Subcutaneous adipose tissue (tissue), 4 donors: ENCODE data around the gene GABRQ. TPM values are rescaled to one million over a fixed set of nuclear protein-coding genes. Genes with fewer than 3 reads are reported as not detected.

ENCODE experiments used
- CTCF ChIP-seq: fragments of 450-650 bp; IDR thresholded peaks from one replicate; pipeline ENCODE4 v1.5.1; 2016; ENCODE audit warnings: low read depth, mild to moderate bottlenecking, control low read depth, antibody characterized with exemption, moderate library complexity
- total RNA-seq, 4 donors: library from RNA; depleted of rRNA; stranded (reverse); fragments of >200 nt; gene quantifications; one replicate each; pipeline ENCODE4 v1.1.0, GENCODE V29; 2016

Gene GABRQ
- total RNA-seq, 4 donors from 2014 or later, result not detected

DNA sequence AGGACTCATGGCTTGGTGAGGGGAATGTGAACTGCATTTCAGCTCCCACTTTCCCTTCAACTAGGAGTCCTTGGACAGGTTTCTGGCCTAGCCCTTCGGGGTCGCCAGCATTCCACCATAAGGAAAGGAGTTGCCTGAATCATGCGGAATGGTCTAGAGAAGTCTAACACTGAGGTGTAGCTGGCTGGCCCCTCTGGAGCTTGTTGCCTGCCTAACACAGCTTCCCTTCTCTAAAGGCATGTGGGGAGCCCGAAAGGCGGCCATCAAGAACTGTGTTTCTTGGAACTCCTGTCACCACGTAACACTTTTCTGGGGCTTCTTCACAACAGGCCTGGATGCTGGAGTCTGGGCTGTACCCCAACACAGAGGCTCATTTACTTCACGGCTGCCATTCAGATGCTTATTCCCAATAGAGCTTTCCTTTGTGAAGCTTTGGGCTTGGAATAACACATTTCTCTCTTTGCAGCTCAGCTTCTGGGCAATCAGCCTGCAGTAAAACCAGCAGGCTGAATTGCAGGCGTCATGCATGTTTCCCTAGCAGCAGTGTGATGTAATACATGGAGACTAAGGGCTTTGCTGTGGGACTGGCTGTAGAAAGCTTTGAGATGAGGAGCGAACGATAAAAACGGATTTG is 5.4 kb downstream of the GABRQ start:
- no peak for TF ChIP-seq CTCF

DNA sequence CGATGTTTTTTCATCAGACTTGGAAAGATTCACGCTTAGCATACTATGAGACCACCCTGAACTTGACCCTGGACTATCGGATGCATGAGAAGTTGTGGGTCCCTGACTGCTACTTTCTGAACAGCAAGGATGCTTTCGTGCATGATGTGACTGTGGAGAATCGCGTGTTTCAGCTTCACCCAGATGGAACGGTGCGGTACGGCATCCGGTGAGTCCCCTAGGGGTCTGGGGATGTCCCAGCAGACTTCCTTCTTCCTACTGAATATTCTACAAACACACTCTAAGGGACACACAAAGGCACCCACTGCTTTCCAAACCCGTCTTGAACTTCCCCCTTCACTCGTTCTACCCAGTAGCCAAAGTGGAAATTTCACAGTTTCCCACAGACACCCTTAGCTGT is 9.3 kb downstream of the GABRQ start:
- no peak for TF ChIP-seq CTCF

DNA sequence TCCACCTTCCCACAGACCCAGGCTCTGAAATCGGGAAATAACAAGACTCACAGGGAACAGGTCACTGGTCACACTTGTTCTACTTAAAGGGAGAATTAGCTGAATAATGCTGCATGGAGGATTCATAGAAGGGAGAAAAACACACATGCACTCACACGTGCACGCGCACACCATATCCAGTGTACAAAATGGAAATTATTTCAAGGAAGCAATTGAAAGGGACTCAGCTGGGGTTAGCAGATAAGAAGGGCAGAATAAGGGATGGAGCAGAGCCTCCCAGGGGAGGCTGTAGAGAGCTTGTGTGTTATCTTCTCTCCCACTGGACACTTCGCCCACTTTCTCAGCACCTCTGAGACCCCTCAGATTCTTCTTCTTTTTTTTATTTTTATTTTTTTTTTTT is 10.3 kb downstream of the GABRQ start:
- TF ChIP-seq CTCF, result no peak

DNA sequence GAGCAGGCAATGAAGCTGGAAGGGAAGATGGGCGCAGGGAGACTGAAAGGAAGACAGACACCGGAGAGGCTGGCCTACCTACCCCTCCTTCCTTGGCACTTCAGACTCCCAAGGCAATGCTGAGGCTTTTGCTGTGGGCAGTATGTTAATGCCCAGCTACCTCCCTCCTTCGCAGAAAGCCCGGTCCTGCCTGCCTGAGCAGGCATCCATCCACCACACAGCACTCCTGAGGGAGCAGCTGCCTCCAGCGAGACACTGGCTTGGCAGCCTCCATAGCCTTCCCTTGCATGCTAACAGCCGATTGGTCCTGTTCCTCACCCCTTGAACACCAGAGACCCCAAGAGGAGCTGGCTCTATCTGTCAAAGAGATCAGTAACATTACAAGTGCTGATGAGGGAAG is 14.4 kb downstream of the GABRQ start:
- TF ChIP-seq CTCF, result no peak

DNA sequence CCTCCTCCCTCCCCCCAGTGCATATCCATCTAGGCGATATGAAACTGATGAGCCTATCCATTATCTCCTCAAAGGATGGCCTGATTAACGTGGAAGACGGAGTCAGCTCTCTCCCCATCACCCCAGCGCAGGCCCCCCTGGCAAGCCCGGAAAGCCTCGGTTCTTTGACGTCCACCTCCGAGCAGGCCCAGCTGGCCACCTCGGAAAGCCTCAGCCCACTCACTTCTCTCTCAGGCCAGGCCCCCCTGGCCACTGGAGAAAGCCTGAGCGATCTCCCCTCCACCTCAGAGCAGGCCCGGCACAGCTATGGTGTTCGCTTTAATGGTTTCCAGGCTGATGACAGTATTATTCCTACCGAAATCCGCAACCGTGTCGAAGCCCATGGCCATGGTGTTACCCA is 14.8 kb downstream of the GABRQ start:
- no peak for TF ChIP-seq CTCF

GRCh38 chrX:152656087-152656486 is 18.4 kb downstream of the GABRQ start:
- no peak for TF ChIP-seq CTCF

GRCh38 chrX:152656890-152657289 is 19.2 kb downstream of the GABRQ start:
- no peak for TF ChIP-seq CTCF

DNA sequence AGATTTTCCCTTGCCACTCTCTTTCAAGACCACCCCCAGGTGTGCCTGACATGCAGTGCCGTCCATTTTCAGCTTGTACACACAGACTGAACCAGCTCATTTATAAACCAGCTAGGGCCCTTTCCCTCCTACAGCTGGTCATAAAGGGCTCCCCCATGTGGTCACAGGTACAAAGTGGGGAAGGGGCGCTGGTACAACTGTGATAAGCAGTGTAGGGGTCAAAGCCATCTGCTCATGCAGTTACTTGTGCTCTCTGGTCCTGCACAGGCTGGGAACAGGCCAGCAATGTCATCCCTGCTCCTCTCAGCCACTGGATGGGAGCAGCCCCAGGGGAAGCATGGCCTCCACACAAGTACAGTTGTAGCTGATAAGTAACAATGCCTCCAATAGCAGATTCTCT is 20.6 kb downstream of the GABRQ start:
- no peak for TF ChIP-seq CTCF
